GM18520 (cell line): Measurements from ENCODE around the gene PI16.
A peak's percentile ranks its signal among the peaks of the same experiment; 100 is the strongest.

Experiments used
- ATAC-seq: cut with Tn5 transposase; IDR thresholded peaks from one replicate; pipeline ENCODE4 v1.9.1; 2021; ENCODE audit not compliant: unreplicated experiment

The PI16 gene, protein sequence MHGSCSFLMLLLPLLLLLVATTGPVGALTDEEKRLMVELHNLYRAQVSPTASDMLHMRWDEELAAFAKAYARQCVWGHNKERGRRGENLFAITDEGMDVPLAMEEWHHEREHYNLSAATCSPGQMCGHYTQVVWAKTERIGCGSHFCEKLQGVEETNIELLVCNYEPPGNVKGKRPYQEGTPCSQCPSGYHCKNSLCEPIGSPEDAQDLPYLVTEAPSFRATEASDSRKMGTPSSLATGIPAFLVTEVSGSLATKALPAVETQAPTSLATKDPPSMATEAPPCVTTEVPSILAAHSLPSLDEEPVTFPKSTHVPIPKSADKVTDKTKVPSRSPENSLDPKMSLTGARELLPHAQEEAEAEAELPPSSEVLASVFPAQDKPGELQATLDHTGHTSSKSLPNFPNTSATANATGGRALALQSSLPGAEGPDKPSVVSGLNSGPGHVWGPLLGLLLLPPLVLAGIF

DNA sequence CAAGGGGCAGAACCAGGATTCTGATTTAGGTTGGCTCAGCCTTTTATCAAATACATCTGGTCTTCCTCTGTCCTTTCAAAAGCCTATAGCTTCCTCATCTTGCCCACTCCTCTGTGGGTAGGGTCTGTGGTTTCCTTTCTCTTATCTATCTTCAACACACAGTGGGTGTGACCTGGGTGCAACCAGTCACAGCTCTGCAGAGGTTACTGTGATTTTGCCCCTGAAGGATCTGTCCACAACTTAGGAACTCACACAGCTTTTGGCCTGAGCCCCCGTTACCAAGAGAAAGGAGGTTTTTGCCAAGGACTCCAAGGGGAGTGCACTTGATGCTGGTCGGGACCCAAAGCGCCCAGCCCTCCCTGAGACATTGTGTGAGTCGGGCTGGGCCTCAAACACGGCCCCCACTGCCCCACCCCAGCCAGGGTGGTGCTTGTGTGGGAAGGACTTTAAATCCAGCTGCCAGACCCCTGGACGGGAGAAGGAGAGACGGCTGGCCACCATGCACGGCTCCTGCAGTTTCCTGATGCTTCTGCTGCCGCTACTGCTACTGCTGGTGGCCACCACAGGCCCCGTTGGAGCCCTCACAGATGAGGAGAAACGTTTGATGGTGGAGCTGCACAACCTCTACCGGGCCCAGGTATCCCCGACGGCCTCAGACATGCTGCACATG, at the start of gene PI16:
Gene PI16 (plus strand): TSS at position 477 of the 670 bp plus-strand sequence. CDS start 23 bp downstream, at position 500.
- ATAC-seq: no peak

DNA sequence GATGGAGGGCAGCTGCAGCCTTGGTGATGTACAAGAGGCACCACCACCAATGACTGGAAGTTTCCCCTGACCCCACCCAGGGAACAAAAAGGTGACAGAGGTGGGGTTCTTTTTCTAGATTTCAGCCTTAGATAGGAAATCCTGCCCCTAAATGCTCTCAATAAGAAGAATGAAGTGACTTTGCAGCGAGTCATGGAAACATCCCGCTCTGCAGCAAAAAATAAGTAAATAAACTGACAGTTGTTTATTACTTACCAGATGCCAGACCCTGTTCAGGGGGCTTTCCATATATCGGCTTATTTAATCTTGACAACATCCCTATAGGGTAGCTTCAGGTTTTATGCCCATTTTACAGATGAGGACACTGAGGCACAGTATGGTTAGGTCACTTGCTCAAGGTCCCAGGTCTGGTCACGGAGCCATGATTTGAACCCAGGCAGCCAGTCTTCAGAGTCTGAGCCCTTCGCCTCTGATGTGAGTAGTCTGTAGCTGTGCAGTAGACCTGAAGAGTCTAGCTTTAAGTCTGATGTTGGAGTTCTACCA, 49.6 kb upstream of the PI16 start:
- ATAC-seq: no peak

DNA sequence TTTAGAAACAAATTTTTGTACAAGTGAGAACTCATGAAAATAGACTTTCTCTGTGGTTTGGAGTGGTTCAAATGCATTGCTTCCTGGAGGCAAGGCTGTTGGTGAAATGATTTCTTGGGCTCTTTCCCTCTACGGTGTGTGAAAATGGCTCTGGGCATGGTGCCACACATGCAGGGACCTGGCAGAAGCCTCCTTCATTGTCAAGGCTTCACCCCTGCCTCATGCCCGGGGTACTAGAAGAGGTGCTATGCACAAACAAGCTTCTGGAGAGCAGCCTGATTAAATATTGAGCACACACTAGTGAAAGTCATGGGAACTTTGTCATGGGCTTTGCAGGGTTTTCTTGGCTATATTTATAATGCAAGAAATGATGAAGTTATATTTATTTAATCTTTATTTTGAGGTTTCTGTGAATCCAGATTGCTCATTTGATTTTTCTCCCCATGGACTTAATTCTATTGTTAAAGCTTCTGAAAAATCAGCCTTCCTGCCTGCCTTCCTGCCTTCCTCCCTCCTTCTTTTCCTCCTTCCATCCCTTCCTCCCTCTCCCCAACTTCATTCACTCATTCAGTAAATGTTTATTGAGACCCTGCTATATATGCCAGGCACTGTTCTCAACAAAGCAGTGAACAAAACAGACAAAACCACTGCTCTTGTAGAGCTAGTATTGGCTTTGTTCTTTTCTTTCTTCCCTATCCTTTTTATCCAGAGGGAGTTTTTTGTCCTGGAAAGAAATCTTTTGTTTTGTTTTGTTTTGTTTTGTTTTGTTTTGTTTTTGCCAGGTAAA, 47.8 kb upstream of the PI16 start:
- no peak for ATAC-seq

DNA sequence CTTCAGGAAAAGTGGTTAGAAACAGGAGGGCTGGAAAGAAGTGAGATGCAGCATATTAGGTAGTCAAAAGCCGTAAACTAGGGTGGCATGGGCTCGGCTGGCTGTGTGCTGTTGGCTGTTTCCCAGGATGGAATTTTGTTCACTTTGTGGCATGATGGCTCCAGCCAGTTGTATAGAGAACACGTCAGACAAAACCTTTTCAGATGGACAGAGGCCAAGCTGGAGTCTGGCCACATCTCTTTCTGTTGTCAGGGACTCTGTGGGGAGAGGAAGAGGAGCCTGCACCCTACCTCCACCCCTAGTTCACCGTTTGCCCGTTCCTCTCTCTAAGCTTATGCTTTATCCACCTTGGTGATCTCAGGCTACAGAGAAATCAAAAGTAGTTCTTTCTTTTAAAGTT, 46.8 kb upstream of the PI16 start:
- ATAC-seq: no peak

DNA sequence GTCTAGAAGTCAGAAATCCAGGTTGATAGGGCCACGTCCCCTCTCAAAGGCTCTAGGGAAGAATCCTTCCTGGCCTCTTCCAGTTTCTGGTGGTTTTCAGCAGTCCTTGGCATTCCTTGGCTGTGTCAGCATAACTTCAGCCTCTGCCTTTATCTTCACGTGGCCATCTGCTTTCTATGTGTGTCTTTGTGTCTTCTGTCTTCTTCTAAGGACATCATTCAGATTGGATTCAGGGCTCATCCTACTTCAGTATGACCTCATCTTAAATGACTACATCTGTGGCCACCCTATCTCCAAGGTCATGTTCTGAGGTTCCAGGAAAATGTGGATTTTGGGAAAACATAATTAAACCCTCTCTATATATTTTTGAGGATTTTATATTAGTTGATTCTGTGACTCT, 45.8 kb upstream of the PI16 start:
- ATAC-seq: no peak

DNA sequence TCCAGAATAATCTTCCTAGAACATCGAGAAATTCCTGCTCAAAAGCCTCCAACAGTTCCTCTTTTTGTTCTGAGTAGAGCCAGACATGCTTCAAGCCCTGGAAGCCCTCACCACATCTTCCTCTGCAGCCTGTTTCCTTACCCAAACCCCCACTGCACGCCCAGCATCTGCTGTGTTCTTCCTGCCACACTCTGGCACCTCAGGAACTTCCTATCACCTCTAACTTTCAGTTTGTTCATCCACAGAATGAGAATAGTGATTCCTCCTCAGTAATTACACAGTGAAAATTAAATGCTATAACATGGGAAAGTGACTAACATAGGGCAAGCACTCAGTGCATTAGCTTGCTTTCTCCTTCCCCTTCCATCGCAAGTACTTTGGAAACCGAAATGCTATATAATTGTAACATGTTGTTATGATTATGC, 42.5 kb upstream of the PI16 start:
- no peak for ATAC-seq

DNA sequence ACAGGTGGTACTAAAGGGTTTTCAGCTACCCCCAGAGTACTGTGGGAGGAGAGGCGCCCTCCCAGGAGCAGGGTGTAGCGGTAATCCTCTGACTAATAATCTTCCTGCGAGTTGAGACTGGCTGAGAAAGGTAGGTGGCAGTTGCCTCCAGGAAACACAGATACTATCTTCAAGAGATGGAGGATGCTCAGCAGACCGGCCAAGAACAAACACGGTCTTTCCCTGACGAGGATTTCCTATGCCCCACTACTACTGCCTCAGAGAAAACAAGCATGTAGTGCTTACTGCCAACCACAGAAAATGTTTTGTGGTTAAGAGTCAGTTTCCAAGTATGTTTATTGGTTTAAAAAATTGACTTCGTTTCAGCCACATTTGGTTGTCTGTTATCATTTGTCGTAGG, 42.0 kb upstream of the PI16 start:
- peak; percentile 77 for ATAC-seq

DNA sequence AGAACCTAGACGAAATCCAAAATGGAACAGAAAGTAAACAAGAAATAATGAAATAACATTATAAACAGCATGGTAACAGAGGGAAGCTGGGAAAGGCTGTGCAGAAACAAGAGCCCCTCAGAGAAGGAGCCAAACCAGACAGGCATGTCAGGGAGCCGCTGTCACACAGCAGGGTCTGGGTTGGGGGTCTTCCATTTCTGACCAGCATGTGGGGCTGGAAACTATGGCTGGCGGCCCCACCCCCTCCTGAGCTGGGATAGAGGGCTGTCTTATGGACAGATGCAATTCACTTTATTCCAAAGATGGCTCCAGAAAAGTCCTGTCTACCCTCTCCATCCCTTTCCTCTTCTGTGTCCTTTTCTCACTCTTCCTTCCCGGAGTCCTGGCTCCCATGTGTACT, 41.5 kb upstream of the PI16 start:
- no peak for ATAC-seq

DNA sequence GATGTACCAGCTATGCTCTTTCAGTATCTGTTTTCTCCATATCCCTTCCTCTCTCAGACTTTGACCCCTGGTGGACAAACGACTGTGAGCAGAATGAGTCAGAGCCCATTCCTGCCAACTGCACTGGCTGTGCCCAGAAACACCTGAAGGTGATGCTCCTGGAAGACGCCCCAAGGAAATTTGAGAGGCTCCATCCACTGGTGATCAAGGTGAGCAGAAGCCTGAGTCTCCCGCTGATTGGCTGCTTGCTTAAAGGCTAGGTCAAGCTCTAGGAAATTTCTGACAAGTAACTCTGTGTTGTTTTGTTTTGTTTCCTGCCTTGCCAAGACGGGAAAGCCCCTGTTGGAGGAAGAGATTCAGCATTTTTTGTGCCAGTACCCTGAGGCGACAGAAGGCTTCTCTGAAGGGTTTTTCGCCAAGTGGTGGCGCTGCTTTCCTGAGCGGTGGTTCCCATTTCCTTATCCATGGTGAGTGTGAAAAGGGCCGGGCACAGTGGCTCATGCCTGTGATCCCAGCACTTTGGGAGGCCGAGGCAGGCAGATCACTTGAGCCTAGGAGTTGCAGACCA, 40.2 kb upstream of the PI16 start:
- no peak for ATAC-seq

DNA sequence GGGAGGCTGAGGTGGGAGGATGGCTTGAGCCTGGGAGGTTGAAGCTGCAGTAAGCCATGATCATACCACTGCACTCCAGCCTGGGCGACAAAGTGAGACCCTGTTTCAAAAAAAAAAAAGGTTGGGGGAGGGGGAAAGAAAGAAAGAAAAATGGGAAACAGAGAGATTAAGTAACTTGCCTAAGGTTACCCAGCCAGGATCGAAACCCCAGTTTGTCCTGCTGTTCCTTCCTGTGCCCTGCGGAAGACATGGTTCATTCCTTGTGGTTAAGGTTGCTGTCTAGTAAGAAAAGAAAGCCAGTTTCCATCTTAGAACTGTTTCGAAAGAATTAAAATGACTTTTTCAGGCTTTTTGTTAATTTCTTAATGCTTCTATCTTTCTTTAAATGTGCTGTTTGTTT, 38.9 kb upstream of the PI16 start:
- no peak for ATAC-seq

DNA sequence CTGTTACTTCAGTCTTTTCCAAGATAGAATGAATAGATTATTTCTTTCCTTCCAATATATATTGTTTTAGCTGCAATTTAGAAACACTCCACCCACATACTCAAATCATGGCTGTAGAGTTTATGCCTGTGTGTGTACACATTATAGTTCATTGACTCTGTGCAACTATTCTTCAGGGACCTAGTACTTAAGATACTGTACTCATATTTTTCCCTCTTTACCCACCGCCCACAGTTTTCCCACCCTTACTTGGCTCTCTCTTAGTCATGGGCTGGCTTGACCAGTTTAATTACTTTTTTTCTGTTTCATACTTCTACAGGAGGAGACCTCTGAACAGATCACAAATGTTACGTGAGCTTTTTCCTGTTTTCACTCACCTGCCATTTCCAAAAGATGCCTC, 38.4 kb upstream of the PI16 start:
- no peak for ATAC-seq

DNA sequence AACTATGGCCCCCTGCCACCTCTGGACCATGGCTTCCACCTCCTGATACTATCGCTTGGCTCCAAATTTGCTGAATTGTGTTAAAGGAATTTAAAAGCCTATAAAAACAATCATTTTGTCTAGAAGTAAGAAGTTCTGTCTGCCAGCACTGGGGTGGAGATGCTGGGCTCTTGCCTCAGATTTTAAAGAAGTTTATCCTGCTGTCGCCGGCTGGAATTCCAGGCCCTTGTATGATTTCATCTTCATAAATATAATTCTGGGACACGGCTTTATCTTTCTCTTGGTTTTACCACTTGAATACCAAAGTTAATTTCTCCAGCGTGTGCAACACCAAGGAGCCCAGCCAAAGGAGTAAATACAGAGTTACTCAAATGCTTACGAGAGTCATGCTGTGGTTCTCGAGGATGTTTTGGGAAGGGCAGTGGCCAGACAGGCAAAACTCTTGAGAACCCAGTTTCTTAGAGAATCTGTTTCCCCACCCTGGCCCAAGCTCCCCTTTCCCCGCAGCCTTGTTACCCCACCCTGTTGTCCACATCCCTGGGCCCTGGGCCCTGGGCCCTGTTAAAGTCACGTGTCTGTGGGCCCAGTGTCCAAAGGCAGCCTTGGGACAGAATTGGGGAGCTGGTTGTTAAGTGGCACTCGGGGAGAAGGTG, 36.9 kb upstream of the PI16 start:
- ATAC-seq: no peak

DNA sequence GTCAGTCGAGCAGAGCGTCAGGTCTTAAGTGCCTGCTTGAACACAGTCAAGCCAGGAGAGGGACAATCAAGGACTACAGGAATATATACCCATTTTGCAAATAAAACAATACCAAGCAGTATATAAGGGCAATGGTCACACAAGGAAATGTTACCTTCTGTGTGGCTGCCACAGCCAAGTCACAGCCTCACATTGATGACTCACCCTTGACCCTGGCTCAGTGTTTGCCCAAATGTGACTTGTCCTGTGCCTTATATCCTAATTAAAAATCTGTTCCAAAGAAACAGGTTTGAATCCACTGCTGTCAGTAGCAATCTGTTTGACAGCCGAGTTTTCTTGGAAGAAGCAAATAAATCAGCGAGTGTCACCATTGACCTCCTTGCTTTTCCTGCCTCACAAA, 34.5 kb upstream of the PI16 start:
- ATAC-seq: no peak

DNA sequence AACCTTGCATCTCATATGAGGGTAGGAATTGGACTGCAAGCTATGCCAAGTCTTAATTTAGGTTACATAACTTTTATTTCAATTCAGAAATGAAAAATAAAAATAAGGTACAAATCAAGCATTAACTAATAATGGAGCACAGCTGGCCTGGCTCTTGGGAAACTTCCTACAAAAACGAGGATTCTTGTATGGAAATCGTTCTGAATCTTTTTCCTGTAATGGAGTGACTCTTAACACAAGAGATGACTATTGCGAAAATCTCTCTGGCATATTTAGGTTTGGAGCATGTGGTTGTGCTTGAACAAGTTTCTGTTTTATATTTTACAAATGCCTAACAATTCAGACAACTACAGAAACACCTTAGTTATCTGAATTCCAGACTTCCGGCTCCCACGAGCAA, 34.0 kb upstream of the PI16 start:
- no peak for ATAC-seq

DNA sequence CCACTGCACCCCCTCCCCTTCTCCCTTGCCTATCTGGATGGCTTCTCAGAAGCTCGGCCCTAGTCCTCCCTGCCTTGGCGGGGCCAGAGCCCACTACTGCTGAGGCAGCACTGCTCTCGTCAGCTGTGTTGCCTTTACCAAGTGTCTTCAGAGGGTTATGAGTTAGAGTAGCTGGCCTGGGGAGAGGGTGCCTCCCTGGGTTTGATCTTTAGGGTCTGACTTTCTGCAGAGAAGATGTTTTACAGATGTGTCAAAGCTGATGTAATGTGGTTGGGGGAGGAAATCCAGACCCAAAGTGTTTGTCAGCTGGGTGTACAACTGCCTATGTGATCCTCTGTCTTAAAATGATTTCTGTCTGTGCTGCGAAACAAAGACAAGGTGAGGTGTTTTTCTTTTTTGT, 30.4 kb upstream of the PI16 start:
- no peak for ATAC-seq

DNA sequence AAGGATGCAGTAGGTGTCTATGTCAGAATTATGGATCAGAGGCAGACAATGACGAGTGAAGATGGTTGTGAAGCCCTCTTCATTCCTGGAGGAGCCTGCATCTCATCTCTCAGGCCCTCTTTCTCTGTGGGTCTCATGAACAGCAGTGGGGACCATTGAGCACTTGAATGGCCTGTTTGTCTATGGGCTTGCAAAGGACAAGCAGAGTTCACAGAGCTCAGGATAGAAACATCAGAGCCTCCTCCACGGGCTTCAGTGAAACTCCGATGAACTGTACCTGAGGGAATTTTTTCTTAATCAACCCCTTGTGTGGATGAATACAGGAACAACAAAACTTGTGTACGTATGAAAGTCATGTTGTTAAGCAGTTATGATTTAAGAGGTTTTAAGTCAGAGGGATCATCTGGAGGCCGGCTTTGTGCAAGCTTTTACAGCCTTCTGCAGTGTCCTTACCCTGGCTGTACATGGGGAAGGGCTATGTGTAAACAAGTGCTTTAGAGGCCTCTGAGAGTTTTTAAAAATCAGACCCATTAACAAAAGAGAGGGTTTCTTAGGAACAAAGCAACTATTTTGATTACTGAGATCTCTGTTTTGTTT, 29.7 kb upstream of the PI16 start:
- ATAC-seq: no peak

DNA sequence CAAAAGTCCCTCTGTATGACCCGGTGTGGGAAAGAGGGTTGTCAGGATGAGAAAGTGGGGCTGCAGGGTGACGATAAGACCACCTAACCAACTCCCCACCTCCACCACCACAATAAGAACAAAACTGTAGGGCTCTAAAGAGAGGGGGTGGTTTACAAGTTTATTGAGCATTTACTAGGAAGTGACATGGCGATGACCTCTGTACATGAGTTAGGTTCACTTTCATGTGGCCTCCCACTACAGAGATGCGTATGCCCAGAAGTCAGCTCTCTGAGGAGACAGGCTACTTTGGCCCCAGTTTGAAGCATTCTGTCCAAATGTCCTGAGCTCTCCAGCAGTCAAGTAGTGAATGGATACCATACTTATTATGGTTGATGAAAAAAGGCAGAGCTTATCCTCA, 28.7 kb upstream of the PI16 start:
- no peak for ATAC-seq

DNA sequence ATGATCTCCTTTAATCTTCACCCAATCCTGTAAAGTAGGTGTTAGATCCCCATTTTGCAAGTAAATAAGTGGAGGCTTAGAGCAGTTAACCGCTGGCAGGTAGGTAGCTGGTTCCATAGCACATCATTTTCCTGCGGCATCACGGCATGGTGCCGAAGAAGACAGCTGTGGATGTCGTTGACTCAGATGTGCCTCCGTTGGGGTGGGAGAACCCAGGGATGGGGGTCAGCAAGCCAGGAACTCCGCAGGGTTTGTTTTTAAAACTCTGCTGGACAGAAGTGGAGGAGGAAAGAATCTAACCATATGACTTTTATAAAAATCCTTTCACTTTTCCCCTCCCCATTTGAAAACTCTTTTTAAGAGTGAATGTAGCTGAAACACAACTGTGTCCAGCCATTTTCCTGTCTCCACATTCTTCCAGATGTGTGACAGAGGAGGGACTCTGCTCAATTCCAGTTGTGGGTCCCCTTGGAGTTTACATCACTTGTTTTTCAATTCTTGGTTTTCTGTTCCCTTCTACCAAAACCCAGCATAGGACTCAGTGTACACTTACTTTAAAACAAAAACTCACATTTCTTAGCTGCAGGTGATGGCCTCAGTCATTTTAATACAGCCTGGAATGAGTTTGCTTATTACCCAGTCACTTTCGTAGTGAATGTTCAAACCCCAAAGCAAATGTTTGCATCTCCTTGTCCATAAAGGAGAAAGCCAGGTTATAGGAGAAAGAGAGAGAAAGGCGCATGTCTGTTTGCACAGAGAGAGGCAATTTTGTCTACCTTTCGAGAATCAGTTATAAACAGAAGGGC, 27.6 kb upstream of the PI16 start:
- no peak for ATAC-seq
